ENCODE measurements around the gene BRME1.

The BRME1 gene

DNA sequence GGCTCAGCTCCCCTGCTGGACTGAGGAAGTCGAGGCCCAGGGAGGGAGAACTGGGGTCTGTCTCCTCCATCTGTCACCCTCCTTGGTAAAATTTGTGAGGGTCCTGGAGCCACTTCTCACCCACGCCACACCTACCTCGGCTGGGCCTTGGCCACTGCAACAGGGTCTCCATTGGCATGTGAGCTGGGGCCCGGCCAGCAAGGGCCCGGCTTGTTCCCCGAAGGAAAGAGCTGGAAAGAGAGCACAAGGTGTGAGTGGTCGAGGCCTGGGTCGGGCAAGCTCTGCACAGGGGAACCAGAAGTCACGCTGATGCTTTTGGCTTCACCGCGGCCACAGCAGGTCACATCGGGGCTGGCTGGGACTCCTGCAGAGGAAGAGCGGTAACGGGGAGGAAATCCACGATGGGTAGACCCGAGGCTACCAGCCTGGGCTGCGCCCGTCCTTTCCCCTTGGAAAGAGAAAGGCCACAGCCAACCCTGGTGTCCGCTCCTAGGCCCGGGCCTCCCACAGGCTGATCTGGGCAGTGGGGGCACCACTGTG is 20.0 kb downstream of the BRME1 start:
- H3K27ac ChIP-seq = no peak overlapping the region
- TF ChIP-seq, protein P1, sequence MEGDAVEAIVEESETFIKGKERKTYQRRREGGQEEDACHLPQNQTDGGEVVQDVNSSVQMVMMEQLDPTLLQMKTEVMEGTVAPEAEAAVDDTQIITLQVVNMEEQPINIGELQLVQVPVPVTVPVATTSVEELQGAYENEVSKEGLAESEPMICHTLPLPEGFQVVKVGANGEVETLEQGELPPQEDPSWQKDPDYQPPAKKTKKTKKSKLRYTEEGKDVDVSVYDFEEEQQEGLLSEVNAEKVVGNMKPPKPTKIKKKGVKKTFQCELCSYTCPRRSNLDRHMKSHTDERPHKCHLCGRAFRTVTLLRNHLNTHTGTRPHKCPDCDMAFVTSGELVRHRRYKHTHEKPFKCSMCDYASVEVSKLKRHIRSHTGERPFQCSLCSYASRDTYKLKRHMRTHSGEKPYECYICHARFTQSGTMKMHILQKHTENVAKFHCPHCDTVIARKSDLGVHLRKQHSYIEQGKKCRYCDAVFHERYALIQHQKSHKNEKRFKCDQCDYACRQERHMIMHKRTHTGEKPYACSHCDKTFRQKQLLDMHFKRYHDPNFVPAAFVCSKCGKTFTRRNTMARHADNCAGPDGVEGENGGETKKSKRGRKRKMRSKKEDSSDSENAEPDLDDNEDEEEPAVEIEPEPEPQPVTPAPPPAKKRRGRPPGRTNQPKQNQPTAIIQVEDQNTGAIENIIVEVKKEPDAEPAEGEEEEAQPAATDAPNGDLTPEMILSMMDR (conservative IDR thresholded peaks at IDR 0.05) = no peak

DNA sequence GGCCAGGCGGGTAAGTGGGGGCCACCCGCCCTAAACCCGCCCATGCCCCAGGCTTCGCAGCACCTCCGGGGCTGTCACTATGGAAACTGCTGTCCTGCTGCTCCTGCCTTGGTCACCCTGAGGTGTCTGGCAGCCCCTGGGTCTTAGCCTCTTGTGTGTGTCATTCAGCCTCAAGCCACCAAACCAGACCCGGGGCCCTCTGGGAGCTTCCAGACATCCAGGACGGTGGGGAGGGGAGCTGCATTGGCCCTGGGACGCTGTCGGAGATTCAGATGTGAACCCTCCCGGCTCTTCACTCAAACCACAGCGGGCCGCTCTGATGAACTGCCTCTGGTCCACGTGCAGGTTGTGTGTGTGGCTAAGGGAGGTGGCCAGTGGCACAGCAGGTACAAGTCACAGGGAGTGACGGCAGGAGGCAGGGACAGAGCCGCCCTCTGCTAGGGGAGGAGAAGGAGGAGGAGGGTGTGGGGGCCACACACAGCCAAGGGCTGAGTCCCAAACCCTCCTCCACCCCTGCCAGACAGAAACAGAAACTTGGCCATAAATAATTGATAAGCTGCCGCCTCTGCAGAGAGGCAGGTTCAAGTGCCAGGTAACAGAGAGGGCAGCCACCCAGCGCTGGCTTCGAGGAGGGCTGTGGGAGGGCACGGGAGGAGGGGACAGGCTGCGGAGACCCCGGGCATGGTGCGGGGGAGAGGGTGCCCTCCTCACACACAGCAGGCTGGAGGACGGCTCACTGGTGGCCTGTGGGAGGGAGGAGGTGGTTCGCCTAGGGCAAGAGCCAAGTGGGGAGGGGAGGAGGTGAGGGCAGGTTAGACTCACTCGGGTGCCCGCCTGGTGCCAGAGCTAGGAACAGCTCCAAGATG is 21.0 kb downstream of the BRME1 start:
- TF ChIP-seq, protein P1 (conservative IDR thresholded peaks at IDR 0.05) = no peak
- H3K27ac ChIP-seq = no peak overlapping the region

DNA sequence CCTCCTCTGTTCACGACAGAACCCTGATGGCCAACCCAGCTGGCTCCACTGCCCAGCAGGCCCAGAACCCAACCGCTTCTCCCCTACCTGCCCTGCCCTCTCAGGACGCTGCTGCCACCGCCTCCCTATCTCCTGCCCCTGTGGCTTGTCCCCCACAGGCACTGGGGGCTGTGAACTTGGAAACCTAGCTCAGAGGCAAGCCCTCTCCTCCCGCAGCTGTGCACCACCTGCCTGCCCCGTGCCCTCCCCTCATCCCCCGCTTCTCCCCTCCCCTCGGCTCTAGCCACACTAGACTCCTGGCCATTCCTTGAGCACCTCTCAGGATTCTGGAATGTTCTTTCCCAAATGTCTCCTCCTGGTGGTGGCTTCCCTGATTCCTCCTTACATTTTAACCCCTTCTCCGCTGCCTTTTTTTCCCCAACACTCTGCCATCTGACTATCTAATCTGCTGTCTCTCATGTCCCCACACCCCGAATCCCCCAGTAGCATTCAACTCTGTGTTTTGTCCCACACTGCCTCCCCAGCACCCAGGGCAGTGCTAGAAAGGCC is 22.3 kb downstream of the BRME1 start:
- TF ChIP-seq, protein P1 (conservative IDR thresholded peaks at IDR 0.05) = no peak
- H3K27ac ChIP-seq = no peak overlapping the region

DNA sequence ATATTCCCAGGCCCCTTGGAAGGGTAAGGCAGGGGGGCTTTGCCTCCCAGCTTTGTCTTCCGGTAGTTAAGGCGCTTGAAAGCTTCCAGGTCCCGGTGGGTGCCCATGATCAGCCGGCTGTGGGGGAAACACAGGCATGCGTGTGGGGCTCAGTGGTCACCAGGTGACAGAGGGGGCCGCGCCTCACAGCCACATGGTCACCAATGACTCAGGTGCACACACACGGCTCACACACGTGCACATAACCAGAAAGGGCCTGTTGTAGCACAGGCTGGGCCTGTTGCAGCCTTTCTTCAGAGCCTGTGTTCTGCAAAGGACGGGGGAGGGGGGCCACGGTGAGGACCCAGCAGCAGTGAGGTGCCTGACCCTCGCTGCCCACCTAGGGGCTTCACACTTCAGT is 23.1 kb downstream of the BRME1 start:
- TF ChIP-seq, protein P1 (conservative IDR thresholded peaks at IDR 0.05) = no peak
- H3K27ac ChIP-seq = no peak overlapping the region

DNA sequence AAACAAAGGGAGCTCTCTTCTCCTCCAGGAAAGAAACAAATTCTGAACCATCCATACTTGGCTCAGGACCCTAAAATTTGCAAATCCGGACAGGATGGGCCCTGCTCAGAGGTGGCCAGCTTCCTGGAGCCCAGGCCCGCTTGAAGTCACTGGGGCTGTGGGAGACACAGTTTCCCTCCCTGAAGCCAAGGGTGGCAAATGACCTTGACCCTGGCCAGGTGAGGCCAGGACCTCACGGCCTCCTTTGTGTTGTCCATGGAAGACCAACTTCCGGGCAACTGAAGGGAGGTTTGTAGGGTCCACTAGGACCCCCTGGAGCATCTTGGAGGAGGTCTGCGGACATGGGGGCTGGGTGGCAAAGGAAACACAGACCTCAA is 23.5 kb downstream of the BRME1 start:
- no peak overlapping the region for H3K27ac ChIP-seq
- TF ChIP-seq, protein P1 (conservative IDR thresholded peaks at IDR 0.05) = no peak

DNA sequence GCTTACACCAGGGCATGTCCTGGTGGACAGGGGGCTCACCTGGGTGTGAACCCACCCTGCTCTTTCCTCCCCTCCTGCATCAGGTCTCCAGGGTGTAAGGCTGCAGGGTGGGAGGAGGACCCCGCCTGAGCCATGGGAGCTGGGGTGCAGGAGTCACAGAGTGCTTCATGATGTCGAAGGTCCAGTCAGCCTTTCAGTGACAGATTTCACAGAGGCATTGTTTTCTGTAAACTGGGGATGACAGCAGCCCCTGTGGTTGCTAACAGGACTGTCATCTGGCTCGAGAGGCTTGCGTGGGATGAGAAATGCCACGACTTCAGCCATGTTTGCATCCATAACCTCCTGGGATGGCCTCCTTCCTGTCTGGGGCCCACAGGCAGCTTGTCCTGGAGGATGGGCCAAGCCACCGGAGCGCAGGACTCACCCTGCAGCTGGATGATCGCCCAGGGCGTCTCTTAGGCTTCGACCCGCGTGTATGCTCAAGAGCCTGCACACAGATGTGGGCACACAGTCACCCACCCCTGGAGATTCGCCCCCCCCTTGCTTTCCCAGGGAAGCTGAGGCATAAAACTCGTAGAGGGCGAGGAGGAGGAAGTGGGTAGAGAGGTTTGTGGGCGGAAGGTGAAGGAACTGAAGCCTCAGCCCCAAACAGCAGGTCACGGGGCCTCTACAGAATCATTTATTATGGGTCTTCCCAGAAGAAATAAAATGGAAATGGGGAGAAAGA is 24.1 kb downstream of the BRME1 start:
- TF ChIP-seq, protein P1 (conservative IDR thresholded peaks at IDR 0.05) = no peak
- no peak overlapping the region for H3K27ac ChIP-seq

DNA sequence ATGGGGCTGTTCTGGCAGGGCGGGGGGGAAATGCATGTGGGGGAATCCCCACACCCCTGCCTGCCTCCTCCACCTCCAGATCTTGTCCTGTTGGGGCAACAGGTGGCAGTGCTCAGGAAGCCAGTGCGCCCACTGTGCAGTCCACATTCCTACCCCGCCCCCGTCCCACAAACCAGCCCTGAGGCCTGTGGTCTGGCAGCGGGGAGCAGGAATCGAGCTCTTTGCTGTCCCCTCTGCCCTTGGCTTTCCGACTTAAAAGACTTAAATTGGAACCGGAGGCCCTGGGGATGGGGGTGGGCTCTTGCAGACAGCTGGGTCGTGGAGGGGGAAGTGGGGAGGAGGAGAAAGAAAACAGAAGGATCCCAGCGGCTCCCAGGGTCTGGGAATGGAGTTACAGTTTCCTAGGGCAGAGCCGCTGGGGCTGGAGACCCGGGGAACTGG is 24.6 kb downstream of the BRME1 start:
- no peak overlapping the region for H3K27ac ChIP-seq
- TF ChIP-seq, protein P1 (conservative IDR thresholded peaks at IDR 0.05) = no peak
